ENCODE data around the gene PACSIN1.

The PACSIN1 gene

GRCh38 chr6:34435916-34436315 is 30.0 kb upstream of the PACSIN1 start:
- Histone ChIP-seq H3K23ac (ENCODE audit: low read depth, low read length, poor library complexity) (no peak overlapping the region), H3K36me3 (replicated peaks in 1 of 2; ENCODE audit: control insufficient read depth in 2 of 2, insufficient read depth in 2 of 2, low read length in 2 of 2) (no peaks in the 10 kb centered on the region), H3K14ac (ENCODE audit: low read length) (no peak overlapping the region), H3K4me3 (ENCODE audit: low read length in 2 of 2) (no peak overlapping the region), H4K91ac (ENCODE audit: low read depth, low read length, poor library complexity) (no peak overlapping the region), H2AFZ (ENCODE audit: low read length) (no peak overlapping the region), H2BK5ac (ENCODE audit: low read length) (no peak overlapping the region), H2BK15ac (ENCODE audit: low read length) (no peak overlapping the region), H3K4me2 (ENCODE audit: insufficient read depth, low read length, poor library complexity, severe bottlenecking) (no peak overlapping the region), H2BK120ac (ENCODE audit: low read depth, low read length) (no peak overlapping the region), H3K27me3 (ENCODE audit: control insufficient read depth in 3 of 3, insufficient read depth in 3 of 3, low read depth in 1 of 3, low read length in 3 of 3) (no peaks in the 10 kb centered on the region), H3K9ac (ENCODE audit: low read depth, low read length, poor library complexity) (no peak overlapping the region), H3K18ac (ENCODE audit: low read length) (no peak overlapping the region), H3K79me1 (ENCODE audit: low read depth, low read length) (no peaks in the 10 kb centered on the region), H3K4ac (ENCODE audit: low read length) (no peak overlapping the region), H2BK12ac (ENCODE audit: low read length) (no peak overlapping the region), H3K27ac (replicated peaks; ENCODE audit: low read length) (no peak overlapping the region), H2AK5ac (ENCODE audit: low read depth, low read length) (no peak overlapping the region), H3K4me1 (ENCODE audit: control insufficient read depth in 2 of 2, insufficient read depth in 1 of 2, low read depth in 1 of 2, low read length in 2 of 2) (no peaks in the 10 kb centered on the region), H3K9me3 (replicated peaks in 1 of 2; ENCODE audit: control insufficient read depth in 2 of 2, insufficient read depth in 1 of 2, low read depth in 1 of 2, low read length in 2 of 2) (peaks cover 0 to 2% of the 10 kb centered on the region in 2 donors), H4K8ac (ENCODE audit: low read depth, low read length) (no peak overlapping the region)
- no CpG with 5 or more reads among the region's 5 CpGs for WGBS, 2 donors (ENCODE audit: extremely low coverage in 2 of 2, insufficient read length in 2 of 2, insufficient replicate concordance in 1 of 2)
- DNase-seq (ENCODE audit: low spot score), result no peak

- Histone ChIP-seq H3K23ac (ENCODE audit: low read depth, low read length, poor library complexity) (no peak overlapping the region), H3K27ac (replicated peaks; ENCODE audit: low read length) (no peak overlapping the region), H2BK15ac (ENCODE audit: low read length) (no peak overlapping the region), H4K91ac (ENCODE audit: low read depth, low read length, poor library complexity) (no peak overlapping the region), H3K36me3 (replicated peaks in 1 of 2; ENCODE audit: control insufficient read depth in 2 of 2, insufficient read depth in 2 of 2, low read length in 2 of 2) (no peaks in the 10 kb centered on the region), H4K8ac (ENCODE audit: low read depth, low read length) (no peak overlapping the region), H3K79me1 (ENCODE audit: low read depth, low read length) (no peaks in the 10 kb centered on the region), H3K4me3 (ENCODE audit: low read length in 2 of 2) (peak overlapping the region in 1 of 2 donors; percentile 51), H2BK120ac (ENCODE audit: low read depth, low read length) (no peak overlapping the region), H2AK5ac (ENCODE audit: low read depth, low read length) (no peak overlapping the region), H3K9me3 (replicated peaks in 1 of 2; ENCODE audit: control insufficient read depth in 2 of 2, insufficient read depth in 1 of 2, low read depth in 1 of 2, low read length in 2 of 2) (peaks cover 0 to 2% of the 10 kb centered on the region in 2 donors), H2AFZ (ENCODE audit: low read length) (no peak overlapping the region), H3K9ac (ENCODE audit: low read depth, low read length, poor library complexity) (no peak overlapping the region), H2BK12ac (ENCODE audit: low read length) (no peak overlapping the region), H3K4me2 (ENCODE audit: insufficient read depth, low read length, poor library complexity, severe bottlenecking) (no peak overlapping the region), H3K4ac (ENCODE audit: low read length) (no peak overlapping the region), H3K4me1 (ENCODE audit: control insufficient read depth in 2 of 2, insufficient read depth in 1 of 2, low read depth in 1 of 2, low read length in 2 of 2) (no peaks in the 10 kb centered on the region), H2BK5ac (ENCODE audit: low read length) (no peak overlapping the region), H3K18ac (ENCODE audit: low read length) (no peak overlapping the region), H3K27me3 (ENCODE audit: control insufficient read depth in 3 of 3, insufficient read depth in 3 of 3, low read depth in 1 of 3, low read length in 3 of 3) (no peaks in the 10 kb centered on the region), H3K14ac (ENCODE audit: low read length) (no peak overlapping the region)
- no CpG with 5 or more reads among the region's 38 CpGs for WGBS, 2 donors (ENCODE audit: extremely low coverage in 2 of 2, insufficient read length in 2 of 2, insufficient replicate concordance in 1 of 2)
- no peak for DNase-seq (ENCODE audit: low spot score)
Measured at GRCh38 chr6:34436803-34437643, 28.9 kb upstream of the PACSIN1 start.

GRCh38 chr6:34437644-34437970 is 28.3 kb upstream of the PACSIN1 start:
- Histone ChIP-seq H2BK5ac (ENCODE audit: low read length) (no peak overlapping the region), H3K9me3 (replicated peaks in 1 of 2; ENCODE audit: control insufficient read depth in 2 of 2, insufficient read depth in 1 of 2, low read depth in 1 of 2, low read length in 2 of 2) (peaks cover 0 to 2% of the 10 kb centered on the region in 2 donors), H3K27ac (replicated peaks; ENCODE audit: low read length) (no peak overlapping the region), H3K4me2 (ENCODE audit: insufficient read depth, low read length, poor library complexity, severe bottlenecking) (no peak overlapping the region), H4K8ac (ENCODE audit: low read depth, low read length) (no peak overlapping the region), H3K18ac (ENCODE audit: low read length) (no peak overlapping the region), H3K27me3 (ENCODE audit: control insufficient read depth in 3 of 3, insufficient read depth in 3 of 3, low read depth in 1 of 3, low read length in 3 of 3) (no peaks in the 10 kb centered on the region), H3K36me3 (replicated peaks in 1 of 2; ENCODE audit: control insufficient read depth in 2 of 2, insufficient read depth in 2 of 2, low read length in 2 of 2) (no peaks in the 10 kb centered on the region), H2BK15ac (ENCODE audit: low read length) (no peak overlapping the region), H4K91ac (ENCODE audit: low read depth, low read length, poor library complexity) (no peak overlapping the region), H3K4ac (ENCODE audit: low read length) (no peak overlapping the region), H3K14ac (ENCODE audit: low read length) (no peak overlapping the region), H3K9ac (ENCODE audit: low read depth, low read length, poor library complexity) (no peak overlapping the region), H2AK5ac (ENCODE audit: low read depth, low read length) (no peak overlapping the region), H2BK120ac (ENCODE audit: low read depth, low read length) (no peak overlapping the region), H2BK12ac (ENCODE audit: low read length) (no peak overlapping the region), H3K23ac (ENCODE audit: low read depth, low read length, poor library complexity) (no peak overlapping the region), H3K79me1 (ENCODE audit: low read depth, low read length) (no peaks in the 10 kb centered on the region), H2AFZ (ENCODE audit: low read length) (no peak overlapping the region), H3K4me1 (ENCODE audit: control insufficient read depth in 2 of 2, insufficient read depth in 1 of 2, low read depth in 1 of 2, low read length in 2 of 2) (no peaks in the 10 kb centered on the region), H3K4me3 (ENCODE audit: low read length in 2 of 2) (no peak overlapping the region)
- no CpG with 5 or more reads among the region's 1 CpG for WGBS, 2 donors (ENCODE audit: extremely low coverage in 2 of 2, insufficient read length in 2 of 2, insufficient replicate concordance in 1 of 2)
- DNase-seq (ENCODE audit: low spot score), result no peak

GRCh38 chr6:34438705-34439104 is 27.2 kb upstream of the PACSIN1 start:
- no peak overlapping the region for H2BK15ac ChIP-seq (ENCODE audit: low read length)
- H3K23ac ChIP-seq (ENCODE audit: low read depth, low read length, poor library complexity), result no peak overlapping the region
- WGBS, 2 donors (ENCODE audit: extremely low coverage in 2 of 2, insufficient read length in 2 of 2, insufficient replicate concordance in 1 of 2), result no CpG with 5 or more reads among the region's 4 CpGs
- no peak for DNase-seq (ENCODE audit: low spot score)
- no peak overlapping the region for H2AFZ ChIP-seq (ENCODE audit: low read length)
- H3K9ac ChIP-seq (ENCODE audit: low read depth, low read length, poor library complexity), result no peak overlapping the region
- H2BK5ac ChIP-seq (ENCODE audit: low read length), result no peak overlapping the region
- no peak overlapping the region for H2BK120ac ChIP-seq (ENCODE audit: low read depth, low read length)
- H3K4ac ChIP-seq (ENCODE audit: low read length), result no peak overlapping the region
- no peak overlapping the region for H3K14ac ChIP-seq (ENCODE audit: low read length)
- no peaks in the 10 kb centered on the region for H3K27me3 ChIP-seq (ENCODE audit: control insufficient read depth in 3 of 3, insufficient read depth in 3 of 3, low read depth in 1 of 3, low read length in 3 of 3)
- no peak overlapping the region for H4K91ac ChIP-seq (ENCODE audit: low read depth, low read length, poor library complexity)
- no peaks in the 10 kb centered on the region for H3K36me3 ChIP-seq (replicated peaks in 1 of 2; ENCODE audit: control insufficient read depth in 2 of 2, insufficient read depth in 2 of 2, low read length in 2 of 2)
- no peak overlapping the region for H4K8ac ChIP-seq (ENCODE audit: low read depth, low read length)
- no peak overlapping the region for H3K4me3 ChIP-seq (ENCODE audit: low read length in 2 of 2)
- no peak overlapping the region for H3K27ac ChIP-seq (replicated peaks; ENCODE audit: low read length)
- no peaks in the 10 kb centered on the region for H3K4me1 ChIP-seq (ENCODE audit: control insufficient read depth in 2 of 2, insufficient read depth in 1 of 2, low read depth in 1 of 2, low read length in 2 of 2)
- no peaks in the 10 kb centered on the region for H3K79me1 ChIP-seq (ENCODE audit: low read depth, low read length)
- no peak overlapping the region for H3K4me2 ChIP-seq (ENCODE audit: insufficient read depth, low read length, poor library complexity, severe bottlenecking)
- H2BK12ac ChIP-seq (ENCODE audit: low read length), result no peak overlapping the region
- no peak overlapping the region for H3K18ac ChIP-seq (ENCODE audit: low read length)
- peaks cover 0 to 2% of the 10 kb centered on the region in 2 donors for H3K9me3 ChIP-seq (replicated peaks in 1 of 2; ENCODE audit: control insufficient read depth in 2 of 2, insufficient read depth in 1 of 2, low read depth in 1 of 2, low read length in 2 of 2)
- no peak overlapping the region for H2AK5ac ChIP-seq (ENCODE audit: low read depth, low read length)

Measured in neuronal stem cell (in vitro differentiated cells).